Measurements from ENCODE around the gene PNPLA7.

GRCh38 chr9:137462986-137463930 is 86.9 kb downstream of the PNPLA7 start:
- TF ChIP-seq YY1 (IDR thresholded peaks at IDR 0.05; ENCODE audit: low read depth, low read length) (no peak), EP300 (IDR thresholded peaks at IDR 0.05; ENCODE audit: borderline replicate concordance in 1 of 2, control insufficient read depth in 1 of 2, low read depth in 2 of 2, low read length in 2 of 2) (no peak)

Measured in GM12878 (cell line).